Measurements from ENCODE around the gene GABPB2. TPM values are rescaled to one million over a fixed set of nuclear protein-coding genes. Genes with fewer than 3 reads are reported as not detected.

GABPB2 gene
- total and polyA plus RNA-seq, 2 of the 13 experiments (the other 11 are each of a cell fraction or from before 2014, with no cell fraction given): 0.09 TPM; not detected in 1

DNA sequence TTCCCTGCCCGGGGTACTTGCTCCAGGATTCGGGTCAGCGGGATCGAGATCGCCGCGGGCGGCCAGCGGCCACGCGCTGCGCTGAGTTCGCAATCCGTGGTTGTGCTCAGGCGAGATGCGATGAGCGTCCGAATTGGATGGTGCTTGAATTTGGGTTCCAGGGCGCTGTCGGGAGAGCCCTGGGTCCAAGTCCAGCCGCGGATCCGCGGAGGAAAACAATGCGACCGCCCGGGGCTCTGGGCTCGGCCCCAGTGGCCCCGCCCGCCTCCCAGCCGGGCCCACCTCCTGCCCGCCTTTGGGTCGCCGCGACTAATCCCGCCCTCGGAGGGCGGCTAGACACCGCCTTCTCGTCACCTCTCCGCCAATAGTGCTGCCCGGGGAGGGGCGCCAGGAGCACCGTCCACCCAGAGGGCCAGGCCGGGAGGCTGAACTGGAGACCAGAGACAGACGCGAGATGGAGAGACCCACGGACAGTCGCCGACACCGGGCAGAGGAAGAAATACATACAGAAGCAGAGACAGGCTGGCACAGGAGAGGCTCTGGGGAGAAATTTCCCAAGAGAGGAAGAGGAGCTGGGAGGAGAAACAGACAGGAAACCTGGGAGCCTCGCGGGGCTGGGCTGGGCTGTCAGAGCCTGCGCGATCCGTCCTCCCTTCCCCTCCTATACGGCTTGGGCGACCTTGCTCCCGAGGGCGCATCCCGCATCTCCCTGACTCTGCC lies 76.0 kb downstream of the GABPB2 start, which contains the start of gene SEMA6C:
SEMA6C (minus strand) TSS at position 220 of the 720 bp plus-strand sequence. CDS start 4,010 bp downstream, outside the sequence.
- peaks cover 33% of the 10 kb centered on the region for H3K4me1 ChIP-seq (ENCODE audit: insufficient read depth, low read length)
- no TSS peak for BruUV-seq (replicated peaks)
- H3K36me3 ChIP-seq (replicated peaks in 1 of 2; ENCODE audit: control insufficient read depth in 1 of 2, insufficient read depth in 2 of 2, low read length in 2 of 2): no peaks in the 10 kb centered on the region
- H2AFZ ChIP-seq (ENCODE audit: low read length): peak within 1 kb of the TSS; percentile 46
- no peaks in the 10 kb centered on the region for H3K27me3 ChIP-seq (ENCODE audit: control insufficient read depth in 1 of 2, insufficient read depth in 2 of 2, low read length in 2 of 2)
- in situ Hi-C loops (cut with HindIII; ENCODE audit: extremely low pct_ligation_motif_present, low pct_unique_long_range_greater_than_20kb) (no loop called here), intact Hi-C loops (cut with micrococcal nuclease; ENCODE audit: unreplicated experiment) (loop anchor here (1.0 to 5.0 kb wide), 2 partner anchors 122 to 134 kb away; no protein-coding TSS in a partner anchor)
- peak within 1 kb of the TSS; percentile 55 for H3K27ac ChIP-seq (ENCODE audit: extremely low read length, insufficient read depth, low read length)
- peak; percentile 82 for DNase-seq (ENCODE audit: low spot score)
- peak; percentile 72 for FAIRE-seq
- H3K4me2 ChIP-seq (ENCODE audit: low read depth, low read length): peak within 1 kb of the TSS; percentile 95
- ATAC-seq: peak; percentile 98
- CTCF ChIA-PET (ENCODE audit: low intra/inter-chr PET ratio, low total read pairs): no interaction called here
- 0% methylated on average over 31 of the region's 61 CpGs for WGBS (ENCODE audit: low lambda C conversion rate)
- peak within 1 kb of the TSS; percentile 73 to 77 (median 77) for H3K4me3 ChIP-seq (replicated peaks in 1 of 3; ENCODE audit: insufficient read depth in 1 of 3, low read depth in 2 of 3, low read length in 3 of 3)
- POLR2A ChIA-PET: no interaction called here
- H3K79me2 ChIP-seq (ENCODE audit: insufficient read depth, low read length): no peaks in the 10 kb centered on the region
- H4K20me1 ChIP-seq (ENCODE audit: insufficient read depth, low read length): no peaks in the 10 kb centered on the region
- H3K9me3 ChIP-seq (ENCODE audit: low read length): no peaks in the 10 kb centered on the region
- peak within 1 kb of the TSS; percentile 63 for H3K9ac ChIP-seq (ENCODE audit: insufficient read depth, low read depth, low read length)
- TF ChIP-seq ZNF224 (CRISPR knock-in tag; IDR thresholded peaks at IDR 0.05) (0 out of 2 replicates have a peak, but pooled peaks have one; percentile 72), PITX1 (CRISPR knock-in tag; IDR thresholded peaks at IDR 0.05) (peak; percentile 67; the same call in 1 of the 2 replicates), SOX13 (IDR thresholded peaks at IDR 0.05) (no peak), SOX13 (CRISPR knock-in tag; conservative IDR thresholded peaks at IDR 0.05 in 1 of 2, IDR thresholded peaks at IDR 0.05 in 1 of 2) (peak in 1 of 2 experiments; percentile 38; a peak in 1 of 4 replicates), KLF13 (CRISPR knock-in tag; IDR thresholded peaks at IDR 0.05) (peak; percentile 73; the same call in 1 of the 2 replicates), ZNF768 (CRISPR knock-in tag; IDR thresholded peaks at IDR 0.05) (peak; percentile 86), ZNF883 (CRISPR knock-in tag; IDR thresholded peaks at IDR 0.05; ENCODE audit: not compliant biosample characterization) (peak; percentile 16), NCOA5 (CRISPR knock-in tag; IDR thresholded peaks at IDR 0.05) (no peak), TMF1 (CRISPR knock-in tag; IDR thresholded peaks at IDR 0.05; ENCODE audit: low read depth) (no peak)
- TF ChIP-seq, protein P1, sequence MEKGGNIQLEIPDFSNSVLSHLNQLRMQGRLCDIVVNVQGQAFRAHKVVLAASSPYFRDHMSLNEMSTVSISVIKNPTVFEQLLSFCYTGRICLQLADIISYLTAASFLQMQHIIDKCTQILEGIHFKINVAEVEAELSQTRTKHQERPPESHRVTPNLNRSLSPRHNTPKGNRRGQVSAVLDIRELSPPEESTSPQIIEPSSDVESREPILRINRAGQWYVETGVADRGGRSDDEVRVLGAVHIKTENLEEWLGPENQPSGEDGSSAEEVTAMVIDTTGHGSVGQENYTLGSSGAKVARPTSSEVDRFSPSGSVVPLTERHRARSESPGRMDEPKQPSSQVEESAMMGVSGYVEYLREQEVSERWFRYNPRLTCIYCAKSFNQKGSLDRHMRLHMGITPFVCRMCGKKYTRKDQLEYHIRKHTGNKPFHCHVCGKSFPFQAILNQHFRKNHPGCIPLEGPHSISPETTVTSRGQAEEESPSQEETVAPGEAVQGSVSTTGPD (CRISPR knock-in tag; IDR thresholded peaks at IDR 0.05): no peak
- TF ChIP-seq, protein P2, sequence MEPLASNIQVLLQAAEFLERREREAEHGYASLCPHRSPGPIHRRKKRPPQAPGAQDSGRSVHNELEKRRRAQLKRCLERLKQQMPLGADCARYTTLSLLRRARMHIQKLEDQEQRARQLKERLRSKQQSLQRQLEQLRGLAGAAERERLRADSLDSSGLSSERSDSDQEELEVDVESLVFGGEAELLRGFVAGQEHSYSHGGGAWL (CRISPR knock-in tag; IDR thresholded peaks at IDR 0.05): no peak; the same call in 1 of the 2 replicates
- TF ChIP-seq, protein P3, sequence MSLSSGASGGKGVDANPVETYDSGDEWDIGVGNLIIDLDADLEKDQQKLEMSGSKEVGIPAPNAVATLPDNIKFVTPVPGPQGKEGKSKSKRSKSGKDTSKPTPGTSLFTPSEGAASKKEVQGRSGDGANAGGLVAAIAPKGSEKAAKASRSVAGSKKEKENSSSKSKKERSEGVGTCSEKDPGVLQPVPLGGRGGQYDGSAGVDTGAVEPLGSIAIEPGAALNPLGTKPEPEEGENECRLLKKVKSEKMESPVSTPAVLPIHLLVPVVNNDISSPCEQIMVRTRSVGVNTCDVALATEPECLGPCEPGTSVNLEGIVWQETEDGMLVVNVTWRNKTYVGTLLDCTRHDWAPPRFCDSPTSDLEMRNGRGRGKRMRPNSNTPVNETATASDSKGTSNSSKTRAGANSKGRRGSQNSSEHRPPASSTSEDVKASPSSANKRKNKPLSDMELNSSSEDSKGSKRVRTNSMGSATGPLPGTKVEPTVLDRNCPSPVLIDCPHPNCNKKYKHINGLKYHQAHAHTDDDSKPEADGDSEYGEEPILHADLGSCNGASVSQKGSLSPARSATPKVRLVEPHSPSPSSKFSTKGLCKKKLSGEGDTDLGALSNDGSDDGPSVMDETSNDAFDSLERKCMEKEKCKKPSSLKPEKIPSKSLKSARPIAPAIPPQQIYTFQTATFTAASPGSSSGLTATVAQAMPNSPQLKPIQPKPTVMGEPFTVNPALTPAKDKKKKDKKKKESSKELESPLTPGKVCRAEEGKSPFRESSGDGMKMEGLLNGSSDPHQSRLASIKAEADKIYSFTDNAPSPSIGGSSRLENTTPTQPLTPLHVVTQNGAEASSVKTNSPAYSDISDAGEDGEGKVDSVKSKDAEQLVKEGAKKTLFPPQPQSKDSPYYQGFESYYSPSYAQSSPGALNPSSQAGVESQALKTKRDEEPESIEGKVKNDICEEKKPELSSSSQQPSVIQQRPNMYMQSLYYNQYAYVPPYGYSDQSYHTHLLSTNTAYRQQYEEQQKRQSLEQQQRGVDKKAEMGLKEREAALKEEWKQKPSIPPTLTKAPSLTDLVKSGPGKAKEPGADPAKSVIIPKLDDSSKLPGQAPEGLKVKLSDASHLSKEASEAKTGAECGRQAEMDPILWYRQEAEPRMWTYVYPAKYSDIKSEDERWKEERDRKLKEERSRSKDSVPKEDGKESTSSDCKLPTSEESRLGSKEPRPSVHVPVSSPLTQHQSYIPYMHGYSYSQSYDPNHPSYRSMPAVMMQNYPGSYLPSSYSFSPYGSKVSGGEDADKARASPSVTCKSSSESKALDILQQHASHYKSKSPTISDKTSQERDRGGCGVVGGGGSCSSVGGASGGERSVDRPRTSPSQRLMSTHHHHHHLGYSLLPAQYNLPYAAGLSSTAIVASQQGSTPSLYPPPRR (CRISPR knock-in tag; IDR thresholded peaks at IDR 0.05; ENCODE audit: borderline replicate concordance): no peak
- TF ChIP-seq, protein P4, sequence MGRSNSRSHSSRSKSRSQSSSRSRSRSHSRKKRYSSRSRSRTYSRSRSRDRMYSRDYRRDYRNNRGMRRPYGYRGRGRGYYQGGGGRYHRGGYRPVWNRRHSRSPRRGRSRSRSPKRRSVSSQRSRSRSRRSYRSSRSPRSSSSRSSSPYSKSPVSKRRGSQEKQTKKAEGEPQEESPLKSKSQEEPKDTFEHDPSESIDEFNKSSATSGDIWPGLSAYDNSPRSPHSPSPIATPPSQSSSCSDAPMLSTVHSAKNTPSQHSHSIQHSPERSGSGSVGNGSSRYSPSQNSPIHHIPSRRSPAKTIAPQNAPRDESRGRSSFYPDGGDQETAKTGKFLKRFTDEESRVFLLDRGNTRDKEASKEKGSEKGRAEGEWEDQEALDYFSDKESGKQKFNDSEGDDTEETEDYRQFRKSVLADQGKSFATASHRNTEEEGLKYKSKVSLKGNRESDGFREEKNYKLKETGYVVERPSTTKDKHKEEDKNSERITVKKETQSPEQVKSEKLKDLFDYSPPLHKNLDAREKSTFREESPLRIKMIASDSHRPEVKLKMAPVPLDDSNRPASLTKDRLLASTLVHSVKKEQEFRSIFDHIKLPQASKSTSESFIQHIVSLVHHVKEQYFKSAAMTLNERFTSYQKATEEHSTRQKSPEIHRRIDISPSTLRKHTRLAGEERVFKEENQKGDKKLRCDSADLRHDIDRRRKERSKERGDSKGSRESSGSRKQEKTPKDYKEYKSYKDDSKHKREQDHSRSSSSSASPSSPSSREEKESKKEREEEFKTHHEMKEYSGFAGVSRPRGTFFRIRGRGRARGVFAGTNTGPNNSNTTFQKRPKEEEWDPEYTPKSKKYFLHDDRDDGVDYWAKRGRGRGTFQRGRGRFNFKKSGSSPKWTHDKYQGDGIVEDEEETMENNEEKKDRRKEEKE (IDR thresholded peaks at IDR 0.05): no peak
